RWPE1 (cell line): Measurements from ENCODE around the gene BMP5.
A peak's percentile ranks its signal among the peaks of the same experiment; 100 is the strongest.

Experiments
- CTCF ChIA-PET: fragments of 350-600 bp; sonication (Branson Sonifier 250); formaldehyde crosslinking; extraction: SDS; loops from one replicate; lab custom pipeline; 2021; lab: Yijun Ruan, JAX
- POLR2A ChIA-PET: fragments of 400-600 bp; formaldehyde crosslinking; extraction: SDS; loops from one replicate; lab custom pipeline; 2020; ENCODE audit warnings: antibody characterized with exemption; ENCODE audit not compliant: low non-redundant PET; lab: Yijun Ruan, JAX
- DNase-seq: peaks from one replicate; pipeline ENCODE4 v3.0.0; 2012; ENCODE audit warnings: low spot score
- H3K27ac ChIP-seq: fragments of 450-650 bp; 2 replicates; pipeline ENCODE4 v1.5.1; 2017
- CTCF ChIP-seq: fragments of 450-650 bp; conservative IDR thresholded peaks from 2 replicates; pipeline ENCODE4 v1.5.1; 2017; ENCODE audit warnings: low read depth, mild to moderate bottlenecking

The BMP5 gene

DNA sequence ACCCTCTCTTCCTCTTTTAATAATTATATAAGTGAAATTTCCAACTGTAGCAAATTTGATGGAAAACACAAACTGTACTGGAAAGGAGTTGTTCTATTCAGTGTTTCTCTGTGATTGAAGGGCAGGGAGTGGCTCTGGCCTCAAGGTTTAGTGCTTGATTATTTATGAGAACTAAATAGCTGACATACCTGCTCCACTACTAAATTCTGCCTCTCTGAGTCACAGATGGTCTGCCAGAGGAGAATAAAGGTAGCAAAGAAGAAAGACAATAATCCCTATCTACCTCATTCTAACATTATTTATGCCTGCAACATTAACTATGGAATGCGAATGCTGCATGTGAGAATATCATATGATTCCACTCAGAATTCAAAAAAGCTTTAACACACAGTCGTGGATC is 9.3 kb downstream of the BMP5 start:
- ChIA-PET POLR2A (no interaction called here), CTCF (interaction anchor here (0.5 to 0.6 kb wide), 2 partner anchors 13 to 27 kb away, joined by 3 to 5 read pairs; no protein-coding TSS in a partner anchor)
- DNase-seq = peak; percentile 72
- H3K27ac ChIP-seq = no peak overlapping the region
- TF ChIP-seq CTCF = no peak

DNA sequence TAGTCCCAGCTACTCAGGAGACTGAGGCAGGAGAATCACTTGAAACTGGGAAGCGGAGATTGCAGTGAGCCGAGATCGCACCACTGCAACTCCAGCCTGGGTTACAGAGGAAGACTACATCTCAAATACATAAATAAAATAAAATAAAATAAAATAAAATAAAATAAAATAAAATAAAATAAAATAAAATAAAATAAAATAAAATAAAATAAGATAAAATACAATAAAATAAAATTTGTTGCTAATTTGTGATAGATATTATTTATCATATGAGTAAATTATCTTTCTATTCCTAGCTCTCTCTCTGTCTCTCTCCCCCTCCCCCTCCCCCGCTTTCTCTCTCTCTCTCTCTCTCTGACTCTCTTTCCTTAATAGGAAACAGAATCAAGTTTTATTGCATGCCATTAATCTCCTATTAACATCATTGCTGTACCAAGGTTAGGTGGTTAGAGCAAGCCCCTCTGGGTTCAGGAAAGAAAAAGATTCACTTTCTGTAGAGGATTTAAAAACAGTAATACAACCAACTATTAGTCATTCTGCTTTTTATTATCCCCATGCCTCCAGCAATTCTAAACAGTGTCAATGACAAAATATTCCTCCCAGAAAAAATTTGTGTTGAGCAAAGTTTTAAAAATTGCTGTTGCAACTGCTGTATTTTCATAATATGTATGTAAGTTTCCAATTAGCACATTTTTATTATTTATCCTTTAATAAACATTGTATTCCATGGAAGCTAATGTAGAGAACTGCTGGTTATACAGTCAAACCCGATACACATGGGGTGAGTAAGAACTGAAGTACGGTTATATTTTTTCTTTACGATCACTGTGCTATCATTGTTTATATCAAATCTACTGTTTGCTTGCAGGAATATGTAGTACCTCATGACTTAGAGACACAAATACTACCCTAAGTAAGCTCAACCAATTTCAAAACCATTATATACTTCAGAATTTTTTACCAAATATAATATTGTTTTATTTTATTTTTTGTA is 22.1 kb downstream of the BMP5 start:
- TF ChIP-seq CTCF = no peak
- no peak overlapping the region for H3K27ac ChIP-seq
- POLR2A ChIA-PET = no interaction called here
- CTCF ChIA-PET = interaction anchor here (0.6 to 0.7 kb wide), 2 partner anchors 13 to 1561 kb away, joined by 3 to 4 read pairs; no protein-coding TSS in a partner anchor
- DNase-seq = no peak

DNA sequence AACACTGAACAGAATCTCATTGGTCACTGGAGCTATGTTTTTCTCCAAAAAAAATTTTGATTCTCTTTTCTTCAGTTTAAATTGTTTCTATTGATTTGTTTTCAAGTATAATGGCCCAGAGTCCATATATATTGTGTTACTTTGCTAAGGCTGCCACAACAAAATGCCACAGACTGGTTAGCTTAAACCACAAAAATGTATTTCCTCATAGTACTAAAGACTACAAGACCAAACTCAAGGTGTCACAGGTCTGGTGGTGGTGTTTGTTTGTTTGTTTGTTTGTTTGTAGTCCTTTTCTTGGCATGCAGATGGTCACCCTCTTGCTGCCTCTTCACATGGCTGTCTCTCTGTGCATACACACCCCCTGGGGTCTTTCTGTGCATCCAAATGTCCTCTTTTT is 34.0 kb downstream of the BMP5 start:
- ChIA-PET CTCF (no interaction called here), POLR2A (no interaction called here)
- DNase-seq = no peak
- no peak overlapping the region for H3K27ac ChIP-seq
- TF ChIP-seq CTCF = no peak

GRCh38 chr6:55839080-55839479 is 36.3 kb downstream of the BMP5 start:
- CTCF ChIA-PET = interaction anchor here (0.6 to 0.7 kb wide), 2 partner anchors 8 to 27 kb away, joined by 3 to 5 read pairs; no protein-coding TSS in a partner anchor
- POLR2A ChIA-PET = no interaction called here
- no peak for DNase-seq
- H3K27ac ChIP-seq = no peak overlapping the region
- TF ChIP-seq CTCF = no peak

DNA sequence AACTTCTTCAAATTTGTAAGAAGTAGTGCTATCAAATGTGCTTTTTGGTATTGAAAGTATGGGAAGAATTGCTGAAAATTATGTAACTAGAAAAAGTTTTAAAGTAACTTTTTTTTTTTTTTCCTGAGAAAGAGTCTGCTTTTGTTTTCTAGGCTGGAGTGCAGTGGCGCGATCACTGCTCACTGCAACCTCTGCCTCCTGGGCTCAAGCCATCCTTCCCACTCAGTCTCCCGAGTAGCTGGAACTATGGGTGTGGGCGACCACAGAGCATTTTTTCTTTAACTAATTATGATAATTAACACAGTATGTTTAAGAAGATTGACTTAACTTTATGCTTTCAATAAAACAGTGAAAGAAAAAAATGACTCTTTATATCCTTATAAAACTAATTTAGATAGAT is 38.4 kb downstream of the BMP5 start:
- POLR2A ChIA-PET = no interaction called here
- TF ChIP-seq CTCF = no peak
- DNase-seq = no peak
- no peak overlapping the region for H3K27ac ChIP-seq
- CTCF ChIA-PET = no interaction called here

DNA sequence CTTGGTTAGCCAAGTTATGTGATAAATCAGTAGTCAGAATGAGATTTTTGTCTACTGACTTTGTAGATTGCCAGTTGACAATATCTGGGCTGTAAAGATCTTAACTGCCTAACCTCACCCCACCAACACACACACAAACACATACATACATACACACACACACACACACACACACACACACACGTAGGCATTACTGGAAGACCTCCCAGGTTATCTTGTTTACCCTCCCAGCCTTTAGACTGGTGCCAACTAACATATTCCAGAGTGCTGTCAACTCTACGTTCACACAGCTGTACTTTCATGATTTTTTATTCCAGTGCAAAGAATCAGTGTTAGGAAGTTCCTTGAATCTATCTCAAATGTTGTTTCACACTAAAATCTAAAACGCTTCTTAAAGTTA is 38.9 kb downstream of the BMP5 start:
- no peak for DNase-seq
- ChIA-PET POLR2A (no interaction called here), CTCF (no interaction called here)
- no peak overlapping the region for H3K27ac ChIP-seq
- no peak for TF ChIP-seq CTCF
